ENCODE measurements around the gene EML4.

EML4 gene

GRCh38 chr2:42229949-42230348 lies 60.8 kb downstream of the EML4 start:
- no peak for DNase-seq

GRCh38 chr2:42230891-42231290 lies 61.7 kb downstream of the EML4 start:
- DNase-seq = no peak

GRCh38 chr2:42232024-42232423 lies 62.9 kb downstream of the EML4 start:
- DNase-seq = no peak

DNA sequence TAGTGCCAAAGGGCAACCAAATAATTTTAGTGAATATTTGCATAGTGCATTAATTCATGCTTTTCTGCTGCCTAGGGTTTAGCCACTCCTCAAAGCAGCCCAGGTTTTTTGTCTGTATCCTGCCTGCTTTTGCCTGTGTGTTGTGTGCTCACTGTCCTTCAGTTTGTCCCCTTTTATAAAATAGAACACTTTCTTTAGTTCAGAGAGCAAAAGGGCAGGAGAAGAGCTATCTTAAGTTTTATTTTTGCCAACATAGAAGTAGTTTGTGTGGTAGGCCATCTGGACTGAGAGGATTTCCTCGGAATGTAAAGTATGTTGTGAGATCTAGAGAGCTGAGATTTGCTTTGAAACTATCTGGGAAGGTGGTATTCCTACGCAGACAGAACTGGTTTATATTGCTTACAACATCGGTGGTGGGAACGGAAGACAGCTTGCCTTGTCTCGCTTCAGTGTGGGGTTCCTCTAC lies 64.9 kb downstream of the EML4 start:
- DNase-seq = no peak

GRCh38 chr2:42236911-42237310 lies 67.8 kb downstream of the EML4 start:
- DNase-seq = no peak

DNA sequence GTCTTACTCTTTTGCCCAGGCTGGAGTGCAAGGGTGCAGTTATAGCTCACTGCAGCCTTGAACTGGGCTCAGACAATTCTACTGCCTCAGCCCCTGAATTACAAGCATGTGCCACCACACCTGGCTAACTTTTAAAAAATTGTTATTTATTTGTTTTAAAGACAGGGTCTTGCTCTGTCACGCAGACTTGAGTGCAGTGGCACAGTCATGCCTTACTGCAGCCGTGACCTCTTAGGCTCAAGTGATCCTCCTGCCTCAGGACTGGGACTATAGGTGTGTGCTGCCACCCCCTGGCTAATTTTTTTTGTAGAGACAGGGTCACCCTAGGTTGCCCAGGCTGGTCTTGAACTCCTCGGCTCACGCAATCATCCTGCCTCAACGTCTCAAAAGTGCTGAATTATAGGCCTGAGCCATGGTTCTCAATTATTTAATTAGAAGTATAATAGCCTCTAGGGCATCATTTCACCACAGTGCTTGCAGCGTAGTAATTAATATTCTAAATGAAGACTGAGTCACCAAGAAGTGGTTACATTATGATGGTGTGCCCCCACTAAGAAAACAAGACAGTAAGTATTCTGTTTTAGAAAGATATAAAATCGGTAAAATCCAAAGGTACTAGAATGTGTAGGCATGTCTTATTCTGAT lies 69.6 kb downstream of the EML4 start:
- DNase-seq = no peak

DNA sequence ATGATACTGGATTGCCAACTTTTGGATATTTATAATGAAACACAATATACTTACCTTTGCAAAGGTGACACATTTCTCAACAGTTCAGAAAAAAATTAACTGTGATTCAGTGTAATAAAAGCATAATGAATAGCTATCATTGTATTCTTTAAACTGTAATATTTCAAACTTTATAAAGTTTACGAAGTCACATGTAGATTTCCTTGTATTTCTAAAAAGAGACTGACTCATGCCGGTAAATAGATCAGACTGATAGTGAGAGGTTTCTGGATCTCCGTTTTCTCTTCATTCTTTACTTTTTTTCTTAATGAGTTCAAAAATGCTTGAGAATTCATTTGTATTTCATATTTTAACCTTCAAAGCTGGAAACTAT lies 70.1 kb downstream of the EML4 start:
- no peak for DNase-seq

DNA sequence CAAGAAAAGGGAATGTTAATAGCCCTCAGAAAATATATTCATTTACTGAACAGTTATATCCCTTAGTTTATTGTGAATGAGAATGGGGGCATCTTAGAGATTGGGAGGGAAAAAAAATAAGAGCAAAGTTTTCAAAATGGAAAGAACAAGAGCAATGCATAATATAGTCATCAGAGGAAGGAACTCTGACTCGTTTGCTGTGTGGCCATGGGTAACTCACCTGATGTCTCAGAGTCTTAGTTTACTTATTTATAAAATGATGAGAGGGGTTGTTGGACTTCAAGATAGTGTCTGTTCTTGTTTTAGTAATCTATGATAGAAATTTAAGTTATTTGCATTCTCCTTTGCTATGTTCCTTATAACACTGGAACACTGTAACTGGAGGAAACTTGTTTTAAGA lies 70.7 kb downstream of the EML4 start:
- DNase-seq = no peak

DNA sequence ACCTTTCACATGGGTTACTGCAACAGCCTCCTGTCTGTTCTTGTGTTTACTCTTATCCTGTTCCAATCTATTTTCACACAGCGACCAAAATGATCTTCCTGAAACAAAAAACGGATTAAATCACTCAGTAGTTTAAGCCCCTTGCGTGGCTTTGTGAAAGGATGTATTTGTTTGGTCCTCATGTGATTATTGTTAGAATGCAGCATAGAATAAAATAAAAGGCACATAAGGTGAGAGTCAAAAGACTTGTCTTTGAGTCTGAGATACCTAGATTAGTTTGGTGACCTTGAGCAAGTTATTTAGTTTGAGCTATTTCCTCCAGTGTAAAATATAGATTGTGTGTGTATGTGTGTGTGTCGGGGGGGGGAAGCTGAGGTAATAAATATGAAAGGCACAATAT lies 72.4 kb downstream of the EML4 start:
- DNase-seq = no peak

DNA sequence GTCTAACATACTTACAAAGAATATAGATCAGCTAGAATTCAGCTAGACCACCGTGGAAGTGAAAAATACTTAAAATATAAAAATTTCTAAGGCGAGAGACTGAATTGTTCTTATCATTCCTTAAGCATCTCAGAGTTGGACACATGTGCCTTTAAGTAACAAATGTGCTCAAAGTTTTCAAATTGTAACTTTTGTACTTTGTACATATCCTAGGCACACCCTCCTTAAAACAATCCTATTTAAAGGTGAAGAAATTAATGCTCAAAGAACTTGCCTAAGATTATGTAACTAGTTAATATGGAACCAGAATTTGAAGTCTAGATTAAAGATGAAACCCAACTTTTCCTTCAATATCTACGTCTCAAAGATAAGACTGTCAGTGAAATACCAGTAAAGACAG lies 74.1 kb downstream of the EML4 start:
- DNase-seq = no peak

DNA sequence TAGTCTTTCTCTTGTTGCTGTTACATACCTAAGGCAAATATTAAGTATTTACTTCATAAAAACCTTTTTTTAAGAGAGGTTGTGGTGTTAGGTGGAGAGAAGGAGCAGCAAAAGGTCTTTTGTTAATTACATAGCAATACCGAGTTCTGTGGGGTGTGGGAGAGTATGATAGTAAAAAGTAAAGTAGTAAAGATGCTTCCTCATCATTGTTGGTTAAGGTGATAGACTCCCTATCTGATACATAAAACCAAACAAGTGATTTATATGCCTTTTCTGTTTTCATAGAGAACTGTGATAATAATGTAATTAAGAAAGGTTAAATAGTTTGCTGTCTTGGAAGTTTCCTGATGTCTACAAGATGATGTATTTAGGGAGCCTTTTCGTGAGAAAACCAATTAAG lies 75.4 kb downstream of the EML4 start:
- no peak for DNase-seq

DNA sequence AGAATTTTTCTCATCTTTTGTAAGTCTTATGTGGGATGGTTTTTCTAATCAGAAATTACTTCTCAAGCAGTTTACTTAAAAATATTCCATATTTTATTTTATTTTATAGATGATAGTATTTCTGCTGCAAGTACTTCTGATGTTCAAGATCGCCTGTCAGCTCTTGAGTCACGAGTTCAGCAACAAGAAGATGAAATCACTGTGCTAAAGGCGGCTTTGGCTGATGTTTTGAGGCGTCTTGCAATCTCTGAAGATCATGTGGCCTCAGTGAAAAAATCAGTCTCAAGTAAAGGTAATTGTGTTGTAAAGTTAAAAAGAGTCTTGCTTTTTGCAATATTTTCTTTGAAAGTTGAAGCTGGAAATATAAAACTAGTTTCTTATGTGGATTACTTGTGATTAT lies 76.2 kb downstream of the EML4 start:
- DNase-seq = peak in 1 of 2 donors; percentile 63

DNA sequence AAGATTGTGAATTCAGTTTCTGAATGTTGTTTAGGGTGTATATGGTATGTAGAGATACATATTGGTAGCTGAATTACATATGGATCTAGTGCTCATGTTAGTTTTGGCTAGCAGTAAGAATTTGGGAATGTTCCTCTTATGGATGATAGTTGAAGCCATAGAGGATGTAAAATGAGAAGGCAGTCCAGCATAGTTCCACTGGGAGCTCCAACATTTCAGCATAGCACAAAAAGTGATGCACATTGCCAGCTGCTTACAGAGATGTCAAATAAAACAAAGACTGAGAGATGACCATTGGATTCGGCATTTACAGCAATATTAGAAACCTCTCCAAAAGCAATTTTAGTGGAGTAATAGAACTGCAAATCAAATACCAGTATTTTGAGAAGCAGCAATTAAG lies 77.4 kb downstream of the EML4 start:
- DNase-seq = no peak

DNA sequence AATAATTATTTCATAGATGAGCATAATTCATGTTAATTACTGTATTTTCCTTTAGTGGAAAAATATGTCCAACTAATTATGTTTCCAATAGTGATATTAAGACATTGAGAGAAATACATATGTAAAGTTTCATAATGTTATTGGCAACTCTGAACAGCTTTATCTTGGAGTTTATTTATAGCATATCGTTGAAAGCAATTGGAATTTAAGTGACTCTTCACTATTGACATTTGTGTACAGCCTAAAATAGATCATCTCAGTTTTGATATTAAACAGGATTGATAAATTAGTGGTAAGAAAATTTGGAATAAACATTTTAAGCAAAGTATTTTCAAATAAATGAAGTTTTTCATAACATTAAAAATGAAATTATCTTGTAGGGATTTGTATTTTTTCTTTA lies 79.7 kb downstream of the EML4 start:
- DNase-seq = no peak

- peak; percentile 29 to 34 for DNase-seq
Observed at GRCh38 chr2:42249284-42249683, 80.1 kb downstream of the EML4 start.

- no peak for DNase-seq
Observed at GRCh38 chr2:42249887-42250286, 80.7 kb downstream of the EML4 start.

DNA sequence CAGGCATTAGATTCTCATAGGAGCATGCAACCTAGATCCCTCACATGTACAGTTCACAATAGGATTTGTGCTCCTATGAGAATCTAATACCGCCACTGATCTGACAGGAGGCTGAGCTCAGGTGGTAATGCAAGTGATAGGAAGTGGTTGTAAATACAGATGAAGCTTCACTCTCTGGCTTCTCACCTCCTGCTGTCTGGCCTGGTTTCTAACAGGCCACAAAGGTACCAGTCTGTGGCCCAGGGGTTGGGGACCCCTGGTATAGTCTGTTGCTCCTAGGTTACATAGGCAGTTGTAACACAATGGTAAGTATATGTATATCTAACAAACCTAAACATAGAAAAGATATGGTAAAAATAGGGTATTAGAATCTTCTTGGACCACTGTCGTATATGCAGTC lies 81.8 kb downstream of the EML4 start:
- DNase-seq = no peak

GRCh38 chr2:42252464-42252863 lies 83.3 kb downstream of the EML4 start:
- DNase-seq = no peak

GRCh38 chr2:42254186-42254895 lies 85.2 kb downstream of the EML4 start:
- DNase-seq = no peak

DNA sequence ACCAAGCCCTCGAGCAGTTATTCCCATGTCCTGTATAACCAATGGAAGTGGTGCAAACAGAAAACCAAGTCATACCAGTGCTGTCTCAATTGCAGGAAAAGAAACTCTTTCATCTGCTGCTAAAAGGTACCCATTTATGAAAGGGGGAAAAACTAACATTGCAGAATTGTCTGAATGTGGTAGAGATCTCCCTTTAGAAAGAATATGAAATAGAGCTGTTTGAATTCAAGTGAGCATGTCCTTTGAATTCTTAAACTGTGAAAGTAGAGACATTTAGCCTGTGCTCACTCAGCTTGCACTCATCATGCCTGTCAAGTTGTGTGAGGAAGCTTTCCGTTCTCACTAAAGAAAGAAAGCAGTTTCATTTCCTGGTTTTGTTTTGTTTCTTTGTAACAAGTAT lies 87.4 kb downstream of the EML4 start:
- peak; percentile 31 to 52 for DNase-seq

- no peak for DNase-seq
Observed at GRCh38 chr2:42261518-42262195, 92.5 kb downstream of the EML4 start.

DNA sequence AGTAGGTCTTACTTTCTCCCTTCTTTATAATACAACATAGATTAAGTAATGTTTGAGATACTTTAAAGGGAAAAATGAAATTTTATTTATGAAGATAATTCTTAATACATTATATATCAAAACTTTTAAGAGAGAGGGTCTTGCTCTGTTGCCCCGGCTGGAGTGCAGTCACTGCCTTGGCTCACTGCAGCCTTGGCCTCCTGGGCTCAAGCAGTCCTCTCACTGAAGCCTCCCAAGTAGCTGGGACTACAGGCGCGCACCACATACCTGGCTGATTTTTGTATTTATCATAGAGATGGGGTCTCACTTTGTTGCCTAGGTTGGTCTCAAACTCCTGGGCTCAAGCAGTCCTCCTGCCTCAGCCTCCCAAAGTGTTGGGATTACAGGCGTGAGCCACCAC lies 97.1 kb downstream of the EML4 start:
- DNase-seq = no peak

DNA sequence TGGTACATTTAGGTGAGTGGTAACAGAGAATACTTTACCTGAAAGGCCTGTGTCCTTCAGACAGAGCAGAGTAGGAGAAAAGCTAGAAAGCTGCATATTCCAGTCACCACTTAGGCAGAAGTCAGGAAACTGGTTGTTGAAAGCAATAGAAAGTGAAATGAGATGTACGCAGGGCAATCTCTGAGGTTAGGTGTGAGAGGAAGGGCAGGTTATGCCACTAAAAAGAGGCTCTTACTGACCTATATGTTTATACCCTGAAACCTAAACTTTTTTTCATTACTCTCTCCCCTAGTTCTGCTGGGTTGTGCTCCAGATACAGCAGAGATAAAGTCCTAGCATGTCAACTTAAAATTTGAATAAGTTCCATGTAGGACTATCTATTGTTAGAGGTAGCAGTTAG lies 98.4 kb downstream of the EML4 start:
- no peak for DNase-seq

GRCh38 chr2:42268528-42269151 lies 99.5 kb downstream of the EML4 start:
- DNase-seq = no peak

All from inflammatory macrophage treated with lipopolysaccharide for 1 hour (primary cell).